ENCODE measurements around the gene GPR132. TPM values are rescaled to one million over a fixed set of nuclear protein-coding genes. Genes with fewer than 3 reads are reported as not detected.

GPR132 gene
- total and polyA plus RNA-seq, 9 of the 15 experiments (the other 6 are each of a cell fraction or from before 2014, with no cell fraction given) = 0.01 to 1.1 (median 0.25) TPM; not detected in 1

DNA sequence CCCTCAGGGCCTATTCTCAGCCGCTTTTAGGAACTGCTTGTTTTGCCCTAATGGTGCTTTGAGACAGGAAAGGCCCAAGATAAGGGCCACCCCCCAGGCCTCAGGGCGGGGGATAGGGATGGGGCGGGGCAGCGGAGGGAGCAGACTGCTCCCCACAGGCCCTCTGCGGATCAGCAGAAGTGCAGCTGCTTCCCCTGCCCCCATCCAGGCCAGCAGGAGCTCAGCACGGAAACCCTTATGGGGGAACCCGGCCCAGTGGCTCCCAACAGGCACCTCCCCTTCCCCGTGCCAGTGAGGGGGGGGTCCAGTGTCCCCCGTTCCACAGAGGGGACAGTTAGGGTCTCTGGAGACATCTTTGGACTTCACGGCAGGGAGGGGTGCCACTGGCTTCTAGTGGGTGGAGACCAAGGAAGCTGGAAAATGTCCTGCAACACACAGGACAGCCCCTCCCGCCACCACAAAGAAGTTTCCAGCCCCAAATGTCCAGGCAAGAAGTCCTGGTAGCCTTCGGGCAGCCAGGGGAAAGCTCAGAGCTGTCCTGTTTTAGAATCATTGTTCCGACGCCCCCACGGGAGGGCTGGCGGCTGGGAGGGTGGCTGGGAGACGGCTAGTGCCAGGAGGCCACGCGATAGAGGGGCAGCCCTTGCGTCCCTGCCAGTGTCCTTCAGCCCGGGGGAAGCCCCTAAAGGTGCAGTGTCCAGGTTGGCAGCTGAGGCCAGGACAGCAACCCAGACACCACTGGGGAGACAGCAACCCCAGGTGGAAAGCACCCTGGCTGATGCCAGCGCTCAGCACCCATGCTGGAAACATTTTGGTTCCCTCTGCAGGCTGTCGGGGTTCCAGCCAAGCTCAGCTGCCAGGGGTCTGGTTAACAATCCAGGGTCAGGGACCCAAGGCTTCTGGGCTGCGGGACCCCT lies 10.4 kb upstream of the GPR132 start (continued):
- TF ChIP-seq ZBTB1 (CRISPR knock-in tag; IDR thresholded peaks at IDR 0.05; ENCODE audit: borderline replicate concordance, low read depth) = no peak
- TF ChIP-seq RBM15 (IDR thresholded peaks at IDR 0.05; ENCODE audit: insufficient read depth, low read length) = no peak
- no peak for TF ChIP-seq ETS2 (tag; IDR thresholded peaks at IDR 0.05; ENCODE audit: borderline replicate concordance, poor library complexity, severe bottlenecking)
- no peak for TF ChIP-seq NFATC3 (IDR thresholded peaks at IDR 0.05)
- TF ChIP-seq HNRNPL (IDR thresholded peaks at IDR 0.05; ENCODE audit: low read depth, low read length) = no peak
- peak; percentile 84; the same call in 1 of the 2 replicates for TF ChIP-seq ZBTB7A (IDR thresholded peaks at IDR 0.05; ENCODE audit: borderline replicate concordance, control insufficient read depth, low read depth, low read length)
- no peak for TF ChIP-seq ZNF699 (CRISPR knock-in tag; IDR thresholded peaks at IDR 0.05; ENCODE audit: insufficient replicate concordance)
- TF ChIP-seq TRIM28 (IDR thresholded peaks at IDR 0.05) = no peak
- TF ChIP-seq ZNF23 (CRISPR knock-in tag; IDR thresholded peaks at IDR 0.05) = no peak
- no peak for TF ChIP-seq PHF20 (IDR thresholded peaks at IDR 0.05; ENCODE audit: partially characterized antibody)
- peak in 1 of 3 experiments; percentile 42 for TF ChIP-seq YY1 (IDR thresholded peaks at IDR 0.05; ENCODE audit: borderline replicate concordance in 1 of 3, control insufficient read depth in 1 of 3, extremely low read depth in 1 of 3, insufficient read depth in 3 of 3, insufficient read length in 1 of 3, insufficient replicate concordance in 2 of 3, low read depth in 1 of 3, low read length in 2 of 3)
- no peak for TF ChIP-seq CBX1 (IDR thresholded peaks at IDR 0.05; ENCODE audit: low read depth)
- no peak for TF ChIP-seq KAT2B (IDR thresholded peaks at IDR 0.05; ENCODE audit: low read depth, low read length)
- TF ChIP-seq SREBF1 (IDR thresholded peaks at IDR 0.05; ENCODE audit: borderline replicate concordance, low read depth, low read length) = no peak
- TF ChIP-seq ILK (tag; IDR thresholded peaks at IDR 0.05; ENCODE audit: borderline replicate concordance, low read depth) = no peak
- no peak for TF ChIP-seq SMARCA4 (IDR thresholded peaks at IDR 0.05)
- no peak for TF ChIP-seq EZH2 (IDR thresholded peaks at IDR 0.05; ENCODE audit: borderline replicate concordance, low read depth, low read length)
- no peak for TF ChIP-seq ZNF143 (CRISPR knock-in tag; IDR thresholded peaks at IDR 0.05)
- TF ChIP-seq RBM17 (IDR thresholded peaks at IDR 0.05; ENCODE audit: borderline replicate concordance, low read depth, low read length) = no peak
- TF ChIP-seq, protein P1, sequence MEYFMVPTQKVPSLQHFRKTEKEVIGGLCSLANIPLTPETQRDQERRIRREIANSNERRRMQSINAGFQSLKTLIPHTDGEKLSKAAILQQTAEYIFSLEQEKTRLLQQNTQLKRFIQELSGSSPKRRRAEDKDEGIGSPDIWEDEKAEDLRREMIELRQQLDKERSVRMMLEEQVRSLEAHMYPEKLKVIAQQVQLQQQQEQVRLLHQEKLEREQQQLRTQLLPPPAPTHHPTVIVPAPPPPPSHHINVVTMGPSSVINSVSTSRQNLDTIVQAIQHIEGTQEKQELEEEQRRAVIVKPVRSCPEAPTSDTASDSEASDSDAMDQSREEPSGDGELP (CRISPR knock-in tag; IDR thresholded peaks at IDR 0.05; ENCODE audit: borderline replicate concordance) = peak; percentile 81; the same call in 1 of the 2 replicates
- TF ChIP-seq COPS2 (conservative IDR thresholded peaks at IDR 0.05) = no peak
- TF ChIP-seq WHSC1 (IDR thresholded peaks at IDR 0.05; ENCODE audit: low read length) = no peak
- no peak for TF ChIP-seq TAL1 (IDR thresholded peaks at IDR 0.05)
- no peak for TF ChIP-seq CSDE1 (IDR thresholded peaks at IDR 0.05)
- TF ChIP-seq EP400 (IDR thresholded peaks at IDR 0.05) = no peak
- TF ChIP-seq, protein P2, sequence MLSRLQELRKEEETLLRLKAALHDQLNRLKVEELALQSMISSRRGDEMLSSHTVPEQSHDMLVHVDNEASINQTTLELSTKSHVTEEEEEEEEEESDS (CRISPR knock-in tag; IDR thresholded peaks at IDR 0.05) = no peak
- TF ChIP-seq FOXJ3 (CRISPR knock-in tag; IDR thresholded peaks at IDR 0.05) = no peak
- no peak for TF ChIP-seq ZNF316 (IDR thresholded peaks at IDR 0.05)

All from K562 (cell line).